ENCODE data around the gene AKAP13. TPM values are rescaled to one million over a fixed set of nuclear protein-coding genes. Genes with fewer than 3 reads are reported as not detected.

Gene AKAP13
- total and polyA plus RNA-seq, 5 donors from 2014 or later, result 106 to 482 (median 112) TPM

- Mint-ChIP-seq H3K4me1 (peaks cover 50 to 77% (median 52%) of the 10 kb centered on the region in 4 donors), H3K9me3 (no peaks in the 10 kb centered on the region), H3K27me3 (no peaks in the 10 kb centered on the region), H3K27ac (no peak overlapping the region), H3K36me3 (no peaks in the 10 kb centered on the region), H3K4me3 (no peak overlapping the region)
- DNase-seq, result no peak
- Histone ChIP-seq H3K4me1 (ENCODE audit: control insufficient read depth, insufficient read depth, low read length, poor library complexity, severe bottlenecking) (peaks cover 20% of the 10 kb centered on the region), H3K27ac (ENCODE audit: insufficient read depth, low read length, poor library complexity, severe bottlenecking) (no peak overlapping the region), H3K27me3 (ENCODE audit: control insufficient read depth, insufficient read depth, low read length) (no peaks in the 10 kb centered on the region), H3K36me3 (ENCODE audit: control insufficient read depth, insufficient read depth, low read length) (no peaks in the 10 kb centered on the region), H3K9me3 (ENCODE audit: control insufficient read depth in 2 of 2, low read length in 2 of 2) (no peaks in the 10 kb centered on the region), H3K4me3 (ENCODE audit: low read depth, low read length) (no peak overlapping the region)
- no peak for ATAC-seq (ENCODE audit: low read depth in 2 of 2)
These were observed 16.2 kb downstream of the AKAP13 start for GRCh38 chr15:85396554-85396953.

DNA sequence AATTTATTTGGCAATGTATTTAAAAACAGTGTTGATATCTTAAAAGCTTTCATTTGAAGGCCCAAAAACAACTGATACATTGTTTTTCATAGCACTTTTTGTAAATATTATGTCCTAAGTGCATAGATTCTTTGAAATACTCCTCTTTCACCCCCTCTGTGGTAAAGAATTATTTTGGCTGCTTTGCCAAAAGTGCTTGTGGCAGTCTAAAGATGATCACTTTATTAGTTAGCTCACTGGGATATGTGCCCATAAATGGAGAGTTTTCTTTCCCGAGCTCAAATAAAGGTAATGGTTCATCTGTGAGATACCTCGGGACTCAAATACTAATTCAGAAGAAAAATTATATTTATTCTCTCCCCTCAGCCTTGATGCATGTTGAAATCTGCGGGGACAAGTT lies 16.7 kb downstream of the AKAP13 start:
- no peaks in the 10 kb centered on the region for H3K9me3 Mint-ChIP-seq
- H3K27ac Mint-ChIP-seq, result no peak overlapping the region
- H3K36me3 Mint-ChIP-seq, result no peaks in the 10 kb centered on the region
- no peak overlapping the region for H3K4me3 ChIP-seq (ENCODE audit: low read depth, low read length)
- no peak overlapping the region for H3K27ac ChIP-seq (ENCODE audit: insufficient read depth, low read length, poor library complexity, severe bottlenecking)
- DNase-seq (no peak), ATAC-seq (ENCODE audit: low read depth in 2 of 2) (no peak)
- H3K27me3 Mint-ChIP-seq, result no peaks in the 10 kb centered on the region
- no peaks in the 10 kb centered on the region for H3K27me3 ChIP-seq (ENCODE audit: control insufficient read depth, insufficient read depth, low read length)
- no peak overlapping the region for H3K4me3 Mint-ChIP-seq
- no peaks in the 10 kb centered on the region for H3K36me3 ChIP-seq (ENCODE audit: control insufficient read depth, insufficient read depth, low read length)
- peaks cover 54 to 83% (median 57%) of the 10 kb centered on the region in 4 donors for H3K4me1 Mint-ChIP-seq
- H3K4me1 ChIP-seq (ENCODE audit: control insufficient read depth, insufficient read depth, low read length, poor library complexity, severe bottlenecking), result peaks cover 26% of the 10 kb centered on the region
- H3K9me3 ChIP-seq (ENCODE audit: control insufficient read depth in 2 of 2, low read length in 2 of 2), result no peaks in the 10 kb centered on the region

DNA sequence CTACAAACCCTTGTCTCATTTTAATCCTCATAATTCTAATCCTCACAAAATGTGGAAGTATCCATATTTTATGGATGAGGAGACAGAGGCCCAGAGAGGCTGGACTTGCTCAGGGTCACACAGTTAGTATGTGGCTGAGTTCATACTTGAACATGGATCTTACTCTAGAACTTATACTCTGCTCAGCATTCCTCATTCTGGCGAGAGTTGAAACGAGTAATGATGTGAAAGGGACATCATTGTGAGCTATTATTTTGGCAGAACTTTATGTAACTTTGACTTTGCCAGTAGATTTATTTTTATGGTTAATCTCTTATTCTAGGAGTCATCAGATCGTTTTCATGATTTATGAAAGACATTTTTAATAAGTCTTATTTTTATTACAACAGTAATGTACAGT lies 17.5 kb downstream of the AKAP13 start:
- Mint-ChIP-seq H3K27ac (no peak overlapping the region), H3K36me3 (no peaks in the 10 kb centered on the region), H3K9me3 (no peaks in the 10 kb centered on the region), H3K4me1 (peaks cover 57 to 84% (median 61%) of the 10 kb centered on the region in 4 donors), H3K4me3 (no peak overlapping the region), H3K27me3 (no peaks in the 10 kb centered on the region)
- Histone ChIP-seq H3K27ac (ENCODE audit: insufficient read depth, low read length, poor library complexity, severe bottlenecking) (no peak overlapping the region), H3K27me3 (ENCODE audit: control insufficient read depth, insufficient read depth, low read length) (no peaks in the 10 kb centered on the region), H3K4me3 (ENCODE audit: low read depth, low read length) (no peak overlapping the region), H3K4me1 (ENCODE audit: control insufficient read depth, insufficient read depth, low read length, poor library complexity, severe bottlenecking) (peaks cover 29% of the 10 kb centered on the region), H3K36me3 (ENCODE audit: control insufficient read depth, insufficient read depth, low read length) (no peaks in the 10 kb centered on the region), H3K9me3 (ENCODE audit: control insufficient read depth in 2 of 2, low read length in 2 of 2) (no peaks in the 10 kb centered on the region)
- ATAC-seq (ENCODE audit: low read depth in 2 of 2) (no peak), DNase-seq (no peak)

- Histone ChIP-seq H3K4me1 (ENCODE audit: control insufficient read depth, insufficient read depth, low read length, poor library complexity, severe bottlenecking) (peaks cover 29% of the 10 kb centered on the region), H3K27me3 (ENCODE audit: control insufficient read depth, insufficient read depth, low read length) (no peaks in the 10 kb centered on the region), H3K27ac (ENCODE audit: insufficient read depth, low read length, poor library complexity, severe bottlenecking) (no peak overlapping the region), H3K4me3 (ENCODE audit: low read depth, low read length) (no peak overlapping the region), H3K9me3 (ENCODE audit: control insufficient read depth in 2 of 2, low read length in 2 of 2) (no peaks in the 10 kb centered on the region), H3K36me3 (ENCODE audit: control insufficient read depth, insufficient read depth, low read length) (no peaks in the 10 kb centered on the region)
- Mint-ChIP-seq H3K36me3 (no peaks in the 10 kb centered on the region), H3K9me3 (no peaks in the 10 kb centered on the region), H3K27me3 (no peaks in the 10 kb centered on the region), H3K4me3 (no peak overlapping the region), H3K27ac (peak overlapping the region in 1 of 3 donors; percentile 74), H3K4me1 (peaks cover 52 to 82% (median 57%) of the 10 kb centered on the region in 4 donors)
- DNase-seq (no peak), ATAC-seq (ENCODE audit: low read depth in 2 of 2) (no peak)
These were observed 18.4 kb downstream of the AKAP13 start for GRCh38 chr15:85398822-85399221.

GRCh38 chr15:85399627-85400026 lies 19.2 kb downstream of the AKAP13 start:
- Mint-ChIP-seq H3K4me1 (peaks cover 52 to 82% (median 61%) of the 10 kb centered on the region in 4 donors), H3K27ac (no peak overlapping the region), H3K4me3 (no peak overlapping the region), H3K27me3 (no peaks in the 10 kb centered on the region), H3K36me3 (no peaks in the 10 kb centered on the region), H3K9me3 (no peaks in the 10 kb centered on the region)
- no peaks in the 10 kb centered on the region for H3K27me3 ChIP-seq (ENCODE audit: control insufficient read depth, insufficient read depth, low read length)
- H3K9me3 ChIP-seq (ENCODE audit: control insufficient read depth in 2 of 2, low read length in 2 of 2), result no peaks in the 10 kb centered on the region
- ATAC-seq (ENCODE audit: low read depth in 2 of 2) (no peak), DNase-seq (no peak)
- H3K4me3 ChIP-seq (ENCODE audit: low read depth, low read length), result no peak overlapping the region
- H3K4me1 ChIP-seq (ENCODE audit: control insufficient read depth, insufficient read depth, low read length, poor library complexity, severe bottlenecking), result peaks cover 29% of the 10 kb centered on the region
- H3K27ac ChIP-seq (ENCODE audit: insufficient read depth, low read length, poor library complexity, severe bottlenecking), result no peak overlapping the region
- no peaks in the 10 kb centered on the region for H3K36me3 ChIP-seq (ENCODE audit: control insufficient read depth, insufficient read depth, low read length)

DNA sequence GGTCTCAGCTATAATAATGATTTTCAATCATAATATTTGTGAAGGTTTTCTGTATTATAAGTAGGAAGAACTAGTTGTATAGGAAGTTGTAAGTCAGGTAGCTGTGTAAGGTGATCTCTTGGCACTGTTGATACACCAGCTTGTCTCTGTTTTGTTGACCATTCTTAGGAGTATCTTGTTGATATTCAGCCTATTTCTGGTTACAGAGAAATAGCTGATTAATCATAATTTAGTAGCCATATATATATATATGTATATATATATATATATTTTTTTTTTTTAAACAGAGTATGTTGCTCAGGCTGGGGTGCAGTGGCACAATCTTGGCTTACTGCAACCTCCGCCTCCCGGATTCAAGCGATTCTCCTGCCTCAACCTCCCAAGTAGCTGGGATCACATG lies 20.2 kb downstream of the AKAP13 start:
- no peaks in the 10 kb centered on the region for H3K9me3 Mint-ChIP-seq
- H3K36me3 Mint-ChIP-seq, result no peaks in the 10 kb centered on the region
- ATAC-seq (ENCODE audit: low read depth in 2 of 2) (no peak), DNase-seq (no peak)
- Histone ChIP-seq H3K4me1 (ENCODE audit: control insufficient read depth, insufficient read depth, low read length, poor library complexity, severe bottlenecking) (peaks cover 32% of the 10 kb centered on the region), H3K27ac (ENCODE audit: insufficient read depth, low read length, poor library complexity, severe bottlenecking) (no peak overlapping the region), H3K4me3 (ENCODE audit: low read depth, low read length) (no peak overlapping the region), H3K9me3 (ENCODE audit: control insufficient read depth in 2 of 2, low read length in 2 of 2) (no peaks in the 10 kb centered on the region), H3K36me3 (ENCODE audit: control insufficient read depth, insufficient read depth, low read length) (no peaks in the 10 kb centered on the region), H3K27me3 (ENCODE audit: control insufficient read depth, insufficient read depth, low read length) (no peaks in the 10 kb centered on the region)
- H3K27ac Mint-ChIP-seq, result peak overlapping the region in 2 of 3 donors; percentile 61 to 88
- H3K4me3 Mint-ChIP-seq, result peak overlapping the region in 1 of 4 donors; percentile 56
- no peaks in the 10 kb centered on the region for H3K27me3 Mint-ChIP-seq
- H3K4me1 Mint-ChIP-seq, result peaks cover 58 to 84% (median 64%) of the 10 kb centered on the region in 4 donors

DNA sequence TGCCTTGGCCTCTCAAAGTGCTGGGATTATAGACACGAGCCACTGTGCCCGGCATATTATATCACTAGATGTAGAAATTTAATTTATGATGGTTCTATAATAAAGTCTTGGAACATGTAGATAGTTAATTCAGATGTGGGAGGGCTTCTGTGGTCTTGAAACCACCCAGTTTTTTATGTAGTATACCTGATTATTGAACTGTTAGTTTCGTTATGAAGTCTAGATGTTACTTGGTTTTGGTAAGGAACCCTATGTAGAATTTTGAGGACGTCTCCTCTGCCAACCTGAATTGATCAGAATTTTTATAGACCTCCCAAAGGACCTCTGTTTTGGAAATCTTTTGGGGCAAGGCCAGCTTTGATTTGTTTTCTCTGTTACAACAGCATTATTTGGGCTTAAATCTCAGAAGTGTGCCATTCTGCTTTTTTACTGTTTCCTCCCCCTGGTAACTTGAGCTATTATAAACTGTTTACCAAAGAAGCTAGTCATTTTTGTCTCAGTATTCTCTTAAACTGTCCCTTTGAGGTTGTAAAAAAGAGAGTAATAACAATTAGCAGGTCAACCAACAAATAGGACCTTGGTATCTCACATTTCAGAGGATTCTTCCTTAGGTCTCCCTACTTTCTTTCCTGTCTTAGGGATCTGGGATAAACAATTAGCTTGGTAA lies 20.8 kb downstream of the AKAP13 start:
- no peaks in the 10 kb centered on the region for H3K9me3 ChIP-seq (ENCODE audit: control insufficient read depth in 2 of 2, low read length in 2 of 2)
- Mint-ChIP-seq H3K27me3 (no peaks in the 10 kb centered on the region), H3K4me3 (peak overlapping the region in 3 of 4 donors; percentile 15 to 56 (median 27))

More for the DNA sequence above, 20.8 kb downstream of the AKAP13 start:
- H3K27ac ChIP-seq (ENCODE audit: insufficient read depth, low read length, poor library complexity, severe bottlenecking), result peak overlapping the region; percentile 9
- DNase-seq (no peak), ATAC-seq (ENCODE audit: low read depth in 2 of 2) (no peak)
- Mint-ChIP-seq H3K4me1 (peaks cover 54 to 84% (median 60%) of the 10 kb centered on the region in 4 donors), H3K36me3 (no peaks in the 10 kb centered on the region), H3K27ac (peak overlapping the region; percentile 15 to 88 (median 61)), H3K9me3 (no peaks in the 10 kb centered on the region)
- H3K27me3 ChIP-seq (ENCODE audit: control insufficient read depth, insufficient read depth, low read length), result no peaks in the 10 kb centered on the region
- H3K4me3 ChIP-seq (ENCODE audit: low read depth, low read length), result peak overlapping the region; percentile 35
- H3K36me3 ChIP-seq (ENCODE audit: control insufficient read depth, insufficient read depth, low read length), result no peaks in the 10 kb centered on the region
- peaks cover 32% of the 10 kb centered on the region for H3K4me1 ChIP-seq (ENCODE audit: control insufficient read depth, insufficient read depth, low read length, poor library complexity, severe bottlenecking)
